ENCODE measurements around the gene PRKCE. TPM values are rescaled to one million over a fixed set of nuclear protein-coding genes. Genes with fewer than 3 reads are reported as not detected.

The PRKCE gene
- total RNA-seq, 1 experiment from 2014 or later, result 14.0 TPM

GRCh38 chr2:45782436-45782835, 131.0 kb downstream of the PRKCE start:
- Histone ChIP-seq H3K9me3 (ENCODE audit: control insufficient read depth, insufficient read depth, low read depth, low read length) (no peaks in the 10 kb centered on the region), H3K27me3 (ENCODE audit: control insufficient read depth, insufficient read depth, low read length) (no peaks in the 10 kb centered on the region), H3K36me3 (ENCODE audit: control insufficient read depth, insufficient read depth, low read length) (no peaks in the 10 kb centered on the region), H3K4me3 (ENCODE audit: low read depth in 2 of 2, low read length in 2 of 2) (no peak overlapping the region), H3K27ac (ENCODE audit: low read length) (no peak overlapping the region), H3K4me1 (ENCODE audit: control insufficient read depth, insufficient read depth, low read length) (no peaks in the 10 kb centered on the region)
- in situ Hi-C loops (cut with HindIII; ENCODE audit: low pct_unique_long_range_greater_than_20kb, low sequenced_read_pairs) (no loop called here), intact Hi-C loops (cut with micrococcal nuclease; ENCODE audit: unreplicated experiment) (no loop called here)
- CTCF ChIA-PET, result no interaction called here
- BruUV-seq (replicated peaks), result no TSS peak
- DNase-seq (ENCODE audit: low read depth, low spot score) (no peak), ATAC-seq (no peak)
- POLR2A ChIA-PET, result interaction anchor here (1.0 kb wide), 1 partner anchor 9 kb away, joined by 3 read pairs; no protein-coding TSS in a partner anchor
- TF ChIP-seq TCF7L2 (IDR thresholded peaks at IDR 0.05; ENCODE audit: low read depth, low read length) (no peak), REST (IDR thresholded peaks at IDR 0.05; ENCODE audit: insufficient read depth in 1 of 2, low read depth in 2 of 2, low read length in 1 of 2) (no peak), CTCF (IDR thresholded peaks at IDR 0.05) (no peak), POLR2AphosphoS5 (IDR thresholded peaks at IDR 0.05; ENCODE audit: low read depth, low read length) (no peak), SIN3A (IDR thresholded peaks at IDR 0.05; ENCODE audit: borderline replicate concordance, insufficient read depth, low read depth, low read length) (no peak)

GRCh38 chr2:45782986-45783385, 131.5 kb downstream of the PRKCE start:
- ATAC-seq (no peak), DNase-seq (ENCODE audit: low read depth, low spot score) (no peak)
- no TSS peak for BruUV-seq (replicated peaks)
- POLR2A ChIA-PET, result interaction anchor here (1.0 kb wide), 1 partner anchor 9 kb away, joined by 3 read pairs; no protein-coding TSS in a partner anchor
- Histone ChIP-seq H3K36me3 (ENCODE audit: control insufficient read depth, insufficient read depth, low read length) (no peaks in the 10 kb centered on the region), H3K4me1 (ENCODE audit: control insufficient read depth, insufficient read depth, low read length) (no peaks in the 10 kb centered on the region), H3K9me3 (ENCODE audit: control insufficient read depth, insufficient read depth, low read depth, low read length) (no peaks in the 10 kb centered on the region), H3K4me3 (ENCODE audit: low read depth in 2 of 2, low read length in 2 of 2) (no peak overlapping the region), H3K27me3 (ENCODE audit: control insufficient read depth, insufficient read depth, low read length) (no peaks in the 10 kb centered on the region), H3K27ac (ENCODE audit: low read length) (no peak overlapping the region)
- CTCF ChIA-PET, result no interaction called here
- in situ Hi-C loops (cut with HindIII; ENCODE audit: low pct_unique_long_range_greater_than_20kb, low sequenced_read_pairs), result no loop called here
- TF ChIP-seq POLR2AphosphoS5 (IDR thresholded peaks at IDR 0.05; ENCODE audit: low read depth, low read length) (no peak), TCF7L2 (IDR thresholded peaks at IDR 0.05; ENCODE audit: low read depth, low read length) (no peak), SIN3A (IDR thresholded peaks at IDR 0.05; ENCODE audit: borderline replicate concordance, insufficient read depth, low read depth, low read length) (no peak), REST (IDR thresholded peaks at IDR 0.05; ENCODE audit: insufficient read depth in 1 of 2, low read depth in 2 of 2, low read length in 1 of 2) (no peak), CTCF (IDR thresholded peaks at IDR 0.05) (no peak)
- intact Hi-C loops (cut with micrococcal nuclease; ENCODE audit: unreplicated experiment), result no loop called here
